NK-92 treated with Interleukin-12 subunit alpha and Interleukin-12 subunit beta, amount 100 ng/mL, for 24 hours (cell line): ENCODE measurements around the gene FNBP1L.

Source experiments
- DNase-seq: peaks from one replicate; lab custom pipeline; 2025; lab: John Stamatoyannopoulos, UW

FNBP1L gene

GRCh38 chr1:93592551-93592949 is 144.6 kb downstream of the FNBP1L start:
- DNase-seq: no peak

- no peak for DNase-seq
These were observed 146.1 kb downstream of the FNBP1L start for GRCh38 chr1:93593854-93594602.

- no peak for DNase-seq
These were observed 146.6 kb downstream of the FNBP1L start for GRCh38 chr1:93594603-93594880.

GRCh38 chr1:93595266-93595665 is 147.3 kb downstream of the FNBP1L start:
- DNase-seq: no peak

GRCh38 chr1:93595743-93596142 is 147.8 kb downstream of the FNBP1L start:
- no peak for DNase-seq

GRCh38 chr1:93596329-93597089 is 148.6 kb downstream of the FNBP1L start:
- no peak for DNase-seq

GRCh38 chr1:93597709-93598108 is 149.8 kb downstream of the FNBP1L start:
- no peak for DNase-seq

- no peak for DNase-seq
These were observed 150.5 kb downstream of the FNBP1L start for GRCh38 chr1:93598396-93598795.

- no peak for DNase-seq
These were observed 151.0 kb downstream of the FNBP1L start for GRCh38 chr1:93598861-93599439.

GRCh38 chr1:93599479-93599878 is 151.6 kb downstream of the FNBP1L start:
- DNase-seq: no peak

GRCh38 chr1:93600663-93601062 is 152.7 kb downstream of the FNBP1L start:
- no peak for DNase-seq

GRCh38 chr1:93601686-93602085 is 153.8 kb downstream of the FNBP1L start:
- DNase-seq: no peak

- DNase-seq: no peak
These were observed 154.2 kb downstream of the FNBP1L start for GRCh38 chr1:93602101-93602500.

GRCh38 chr1:93603106-93603505 is 155.2 kb downstream of the FNBP1L start:
- no peak for DNase-seq

GRCh38 chr1:93603601-93604000 is 155.7 kb downstream of the FNBP1L start:
- no peak for DNase-seq
